Kidney tubule cell (primary cell): ENCODE measurements around the gene SRC.

Source experiments
- DNase-seq: peaks from one replicate; pipeline ENCODE4 v3.0.0-alpha.2; 2018; ENCODE audit warnings: low spot score

The SRC gene

GRCh38 chr20:37454636-37455385 lies 108.9 kb downstream of the SRC start:
- no peak for DNase-seq
